Activated CD8-positive, alpha-beta T cell treated with anti-CD3 and anti-CD28 coated beads, Interleukin-2, amount 10 ng/mL, durations not matched to agents 7 days and 5 days (primary cell): ENCODE results near the gene NUMA1. TPM values are rescaled to one million over a fixed set of nuclear protein-coding genes. Genes with fewer than 3 reads are reported as not detected.

Experiments
- ATAC-seq: fragments of 150-1000 bp; cut with Tn5 transposase; one replicate; pipeline ENCODE4 v1.10.0; 2021; ENCODE audit warnings: moderate library complexity
- CTCF ChIA-PET: fragments of 350-600 bp; sonication (Branson Sonifier 250); formaldehyde crosslinking; loops from one replicate; lab custom pipeline; 2021; ENCODE audit warnings: antibody characterized with exemption; lab: Charles Lee
- POLR2A ChIA-PET: fragments of 350-600 bp; sonication (Branson Sonifier 250); formaldehyde crosslinking; loops from one replicate; lab custom pipeline; 2021; ENCODE audit warnings: antibody characterized with exemption; lab: Charles Lee
- DNase-seq: peaks from one replicate; pipeline ENCODE4 v3.0.0-alpha.2; 2020
- H3K27ac Mint-ChIP-seq: one replicate; pipeline ENCODE4 v1.8.0; 2021; ENCODE audit warnings: mild to moderate bottlenecking, mixed read lengths
- H3K27me3 Mint-ChIP-seq: one replicate; pipeline ENCODE4 v1.8.0; 2021; ENCODE audit warnings: low read depth, mixed read lengths
- H3K36me3 Mint-ChIP-seq: one replicate; pipeline ENCODE4 v1.8.0; 2021; ENCODE audit warnings: low read depth, mixed read lengths
- H3K4me1 Mint-ChIP-seq: one replicate; pipeline ENCODE4 v1.8.0; 2021; ENCODE audit warnings: low read depth, mixed read lengths
- H3K4me3 Mint-ChIP-seq: one replicate; pipeline ENCODE4 v1.8.0; 2021; ENCODE audit warnings: mild to moderate bottlenecking, mixed read lengths
- H3K9me3 Mint-ChIP-seq: one replicate; pipeline ENCODE4 v1.8.0; 2022; ENCODE audit warnings: mixed read lengths; ENCODE audit not compliant: insufficient read depth
- total RNA-seq, 2 experiments: library from RNA; stranded (reverse); gene quantifications; one replicate each; pipeline ENCODE4 v1.2.3, GENCODE V29; 2021

Gene NUMA1, protein sequence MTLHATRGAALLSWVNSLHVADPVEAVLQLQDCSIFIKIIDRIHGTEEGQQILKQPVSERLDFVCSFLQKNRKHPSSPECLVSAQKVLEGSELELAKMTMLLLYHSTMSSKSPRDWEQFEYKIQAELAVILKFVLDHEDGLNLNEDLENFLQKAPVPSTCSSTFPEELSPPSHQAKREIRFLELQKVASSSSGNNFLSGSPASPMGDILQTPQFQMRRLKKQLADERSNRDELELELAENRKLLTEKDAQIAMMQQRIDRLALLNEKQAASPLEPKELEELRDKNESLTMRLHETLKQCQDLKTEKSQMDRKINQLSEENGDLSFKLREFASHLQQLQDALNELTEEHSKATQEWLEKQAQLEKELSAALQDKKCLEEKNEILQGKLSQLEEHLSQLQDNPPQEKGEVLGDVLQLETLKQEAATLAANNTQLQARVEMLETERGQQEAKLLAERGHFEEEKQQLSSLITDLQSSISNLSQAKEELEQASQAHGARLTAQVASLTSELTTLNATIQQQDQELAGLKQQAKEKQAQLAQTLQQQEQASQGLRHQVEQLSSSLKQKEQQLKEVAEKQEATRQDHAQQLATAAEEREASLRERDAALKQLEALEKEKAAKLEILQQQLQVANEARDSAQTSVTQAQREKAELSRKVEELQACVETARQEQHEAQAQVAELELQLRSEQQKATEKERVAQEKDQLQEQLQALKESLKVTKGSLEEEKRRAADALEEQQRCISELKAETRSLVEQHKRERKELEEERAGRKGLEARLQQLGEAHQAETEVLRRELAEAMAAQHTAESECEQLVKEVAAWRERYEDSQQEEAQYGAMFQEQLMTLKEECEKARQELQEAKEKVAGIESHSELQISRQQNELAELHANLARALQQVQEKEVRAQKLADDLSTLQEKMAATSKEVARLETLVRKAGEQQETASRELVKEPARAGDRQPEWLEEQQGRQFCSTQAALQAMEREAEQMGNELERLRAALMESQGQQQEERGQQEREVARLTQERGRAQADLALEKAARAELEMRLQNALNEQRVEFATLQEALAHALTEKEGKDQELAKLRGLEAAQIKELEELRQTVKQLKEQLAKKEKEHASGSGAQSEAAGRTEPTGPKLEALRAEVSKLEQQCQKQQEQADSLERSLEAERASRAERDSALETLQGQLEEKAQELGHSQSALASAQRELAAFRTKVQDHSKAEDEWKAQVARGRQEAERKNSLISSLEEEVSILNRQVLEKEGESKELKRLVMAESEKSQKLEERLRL (N-terminal part only)
- total RNA-seq, result 100 to 1,000 TPM; 198 to 199 TPM

DNA sequence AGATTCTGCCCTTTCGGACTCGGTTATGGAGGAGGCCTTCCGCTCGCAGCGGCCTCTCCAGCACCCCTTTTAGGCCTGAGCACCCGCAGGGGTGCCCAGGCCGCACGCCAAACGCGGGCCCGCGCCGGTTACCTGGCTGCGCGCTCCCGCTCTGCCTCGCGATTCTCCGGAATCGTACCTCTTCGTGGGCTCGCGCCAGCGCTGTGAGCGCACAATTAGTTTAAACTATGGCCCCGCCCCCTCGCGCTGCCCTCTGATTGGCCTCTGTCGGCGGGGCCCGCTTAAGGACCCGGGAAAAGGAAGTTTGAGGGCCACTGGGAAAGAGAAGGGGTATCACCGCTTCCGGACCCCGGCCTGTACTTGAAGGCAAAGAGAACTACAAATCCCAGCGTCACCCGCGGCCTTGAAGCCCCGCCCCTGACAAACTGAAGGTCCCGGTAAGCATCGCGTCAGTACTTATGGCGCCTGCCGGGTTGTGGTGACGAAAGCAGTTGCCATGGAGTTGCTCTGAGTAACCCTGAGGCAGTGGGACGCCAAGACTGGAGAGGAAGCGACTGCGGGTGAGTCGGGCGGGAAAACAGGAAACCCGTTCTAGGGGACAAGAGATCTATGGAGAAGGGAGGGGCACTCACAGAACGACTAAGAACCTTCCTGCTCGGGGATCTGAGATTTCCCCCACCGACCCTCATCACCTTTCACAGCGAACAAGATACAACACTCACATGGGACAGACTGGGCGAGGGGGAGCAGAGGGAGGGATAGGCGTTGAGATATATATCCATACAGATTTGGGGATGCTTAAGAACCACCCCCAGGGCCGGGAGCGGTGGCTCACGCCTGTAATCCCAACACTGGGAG lies at the start of gene NUMA1, which contains the start of gene LRRC51:
Gene NUMA1, minus strand, starts transcription at position 217 of the 858 bp plus-strand sequence. CDS start 44,599 bp downstream, outside the sequence.
Gene LRRC51, plus strand, starts transcription at position 525 of the 858 bp plus-strand sequence. CDS start 8,234 bp downstream, outside the sequence.
- DNase-seq (peak; percentile 100), ATAC-seq (peak; percentile 96)
- ChIA-PET POLR2A (interaction anchor here (1.0 to 3.2 kb wide), 5 partner anchors 10 to 41 kb away, joined by 3 to 18 read pairs (median 7); no protein-coding TSS in a partner anchor), CTCF (interaction anchor here (1.1 to 2.5 kb wide), 4 partner anchors 10 to 56 kb away, joined by 3 to 30 read pairs (median 14); no protein-coding TSS in a partner anchor)
- Mint-ChIP-seq H3K27me3 (no peaks in the 10 kb centered on the region), H3K27ac (peak within 1 kb of the TSS; percentile 94), H3K4me3 (peak within 1 kb of the TSS; percentile 97), H3K4me1 (peaks cover 46% of the 10 kb centered on the region), H3K36me3 (peaks cover 25% of the 10 kb centered on the region), H3K9me3 (no peaks in the 10 kb centered on the region)

DNA sequence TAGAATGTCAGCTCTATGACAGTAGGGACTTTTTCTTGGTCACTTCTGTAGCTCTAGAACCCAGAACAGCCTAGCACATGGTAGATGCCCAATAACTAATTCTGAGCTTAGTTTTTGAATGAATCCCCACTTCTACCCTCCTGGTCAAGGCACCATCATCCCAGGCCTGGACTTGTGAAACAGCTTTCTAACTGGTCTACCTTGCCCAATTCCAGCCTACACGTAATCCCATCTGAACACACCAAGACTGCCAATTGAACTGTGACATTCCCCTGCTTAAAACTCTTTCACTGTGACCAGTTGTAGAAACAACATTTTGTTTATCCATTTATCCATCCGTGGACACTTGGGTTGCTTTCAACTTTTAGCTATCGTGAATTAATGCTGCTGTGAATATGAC lies 49.0 kb upstream of the NUMA1 start:
- DNase-seq, result no peak
- Mint-ChIP-seq H3K9me3 (peaks cover 8% of the 10 kb centered on the region), H3K4me1 (no peaks in the 10 kb centered on the region), H3K27me3 (peaks cover 22% of the 10 kb centered on the region), H3K36me3 (peaks cover 7% of the 10 kb centered on the region), H3K27ac (no peak overlapping the region), H3K4me3 (no peak overlapping the region)
- ATAC-seq, result no peak
- POLR2A ChIA-PET, result no interaction called here
- CTCF ChIA-PET, result interaction anchor here (2.0 kb wide), 1 partner anchor 15 kb away, joined by 9 read pairs; no protein-coding TSS in a partner anchor

DNA sequence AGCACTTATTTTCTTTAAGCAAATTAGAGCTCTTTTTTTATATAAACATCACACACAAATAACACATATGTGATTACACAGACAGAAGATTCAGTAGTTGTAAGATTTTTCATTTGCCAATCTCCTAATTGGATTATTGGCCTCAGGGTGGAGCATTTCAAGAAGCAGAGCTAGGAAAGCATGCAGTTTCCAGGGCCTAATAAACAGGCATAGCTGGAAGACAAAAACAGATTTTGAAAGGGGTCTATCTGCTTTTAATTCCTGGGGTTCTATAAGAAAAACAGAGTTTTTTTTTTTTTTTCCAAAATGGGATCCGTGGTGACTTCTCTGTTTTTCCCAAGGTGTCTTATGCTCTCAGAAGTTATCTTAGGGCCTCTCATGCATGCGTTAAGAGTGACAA lies 47.6 kb upstream of the NUMA1 start:
- ChIA-PET CTCF (interaction anchor here (1.2 kb wide), 1 partner anchor 16 kb away, joined by 9 read pairs; no protein-coding TSS in a partner anchor), POLR2A (no interaction called here)
- H3K27ac Mint-ChIP-seq, result no peak overlapping the region
- H3K4me3 Mint-ChIP-seq, result no peak overlapping the region
- H3K4me1 Mint-ChIP-seq, result no peaks in the 10 kb centered on the region
- peaks cover 7% of the 10 kb centered on the region for H3K36me3 Mint-ChIP-seq
- H3K27me3 Mint-ChIP-seq, result peaks cover 17% of the 10 kb centered on the region
- H3K9me3 Mint-ChIP-seq, result peaks cover 8% of the 10 kb centered on the region
- DNase-seq (no peak), ATAC-seq (no peak)

DNA sequence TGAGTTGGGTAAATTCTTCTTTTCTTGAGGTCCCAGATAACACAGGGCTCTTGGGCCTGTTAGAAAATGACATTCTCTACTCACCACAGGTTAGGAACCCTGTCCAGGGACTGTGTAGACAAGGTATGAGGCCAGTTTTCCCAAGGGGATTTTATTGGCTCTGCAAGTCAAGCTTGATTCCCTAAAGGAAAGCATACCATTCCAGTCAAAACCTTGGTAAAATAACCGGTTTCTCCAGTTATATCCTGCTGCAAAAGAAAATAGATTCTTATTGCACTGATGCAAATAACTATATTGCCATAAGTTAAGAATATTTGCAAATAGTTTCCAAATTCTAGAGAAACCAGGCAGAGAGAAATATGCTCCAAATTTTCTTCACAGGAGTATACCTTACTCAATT lies 45.6 kb upstream of the NUMA1 start:
- peaks cover 7% of the 10 kb centered on the region for H3K36me3 Mint-ChIP-seq
- CTCF ChIA-PET, result interaction anchor here (1.2 to 3.4 kb wide), 3 partner anchors 16 to 101 kb away, joined by 3 to 22 read pairs (median 7); no protein-coding TSS in a partner anchor
- no peak overlapping the region for H3K27ac Mint-ChIP-seq
- ATAC-seq (no peak), DNase-seq (no peak)
- H3K27me3 Mint-ChIP-seq, result peaks cover 12% of the 10 kb centered on the region
- no peaks in the 10 kb centered on the region for H3K4me1 Mint-ChIP-seq
- peaks cover 8% of the 10 kb centered on the region for H3K9me3 Mint-ChIP-seq
- no peak overlapping the region for H3K4me3 Mint-ChIP-seq
- POLR2A ChIA-PET, result interaction anchor here (2.8 kb wide), 1 partner anchor 13 kb away, joined by 11 read pairs; the partner anchor contains the start of gene ANAPC15

DNA sequence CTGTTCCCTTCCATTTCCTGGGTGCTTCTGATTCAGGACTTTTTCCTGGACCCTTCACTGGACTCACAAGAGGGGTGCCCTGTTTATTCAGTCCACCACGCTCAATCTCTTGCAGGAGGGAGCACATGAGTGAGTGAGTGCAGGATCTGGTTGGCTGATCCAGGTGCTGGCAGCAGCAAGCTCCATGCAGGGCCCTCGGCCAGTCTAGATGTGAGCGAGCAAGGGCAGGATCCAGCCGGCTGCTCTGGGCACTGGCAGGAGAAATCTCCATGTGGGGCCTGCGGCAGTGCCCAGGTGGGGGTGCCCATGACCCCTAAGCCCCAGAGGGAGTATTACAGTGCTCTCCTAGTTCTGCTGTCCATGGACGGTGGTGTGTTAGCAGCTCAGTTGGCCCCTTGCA lies 43.7 kb upstream of the NUMA1 start:
- no peak for DNase-seq
- peaks cover 5% of the 10 kb centered on the region for H3K36me3 Mint-ChIP-seq
- peaks cover 8% of the 10 kb centered on the region for H3K9me3 Mint-ChIP-seq
- no peak overlapping the region for H3K4me3 Mint-ChIP-seq
- H3K27me3 Mint-ChIP-seq, result peaks cover 9% of the 10 kb centered on the region
- ChIA-PET POLR2A (interaction anchor here (2.8 kb wide), 1 partner anchor 11 kb away, joined by 11 read pairs; the partner anchor contains the start of gene ANAPC15), CTCF (interaction anchor here (1.5 to 3.4 kb wide), 2 partner anchors 20 to 33 kb away, joined by 3 to 22 read pairs; no protein-coding TSS in a partner anchor)
- no peak overlapping the region for H3K27ac Mint-ChIP-seq
- ATAC-seq, result no peak
- H3K4me1 Mint-ChIP-seq, result peaks cover 4% of the 10 kb centered on the region

DNA sequence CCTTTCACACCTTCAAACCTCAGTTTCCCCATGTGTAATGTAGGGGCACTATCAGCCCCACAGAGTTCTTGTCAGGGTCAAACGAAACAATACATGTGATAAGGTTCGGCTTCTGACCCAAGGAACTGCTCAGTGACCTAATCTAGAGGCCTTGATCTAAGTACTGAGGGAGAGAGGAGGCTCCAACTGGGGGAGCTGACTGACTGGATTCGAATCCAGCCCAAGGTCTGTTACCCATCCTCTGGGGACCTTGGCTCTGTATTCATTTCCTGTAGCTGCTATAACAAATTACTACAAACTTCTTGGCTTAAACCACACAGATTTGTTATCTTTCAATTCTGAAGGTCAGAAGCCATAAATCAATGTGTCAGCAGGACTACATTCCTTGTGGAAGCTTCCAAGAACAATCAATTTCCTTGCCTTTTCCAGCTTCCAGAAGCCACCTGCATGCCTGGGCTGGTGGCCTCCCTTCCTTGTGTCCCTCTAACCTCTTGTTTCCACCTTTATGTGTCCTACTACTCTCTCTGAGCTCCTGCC lies 42.8 kb upstream of the NUMA1 start:
- Mint-ChIP-seq H3K36me3 (no peaks in the 10 kb centered on the region), H3K4me1 (peaks cover 6% of the 10 kb centered on the region), H3K27me3 (peaks cover 4% of the 10 kb centered on the region), H3K9me3 (peaks cover 6% of the 10 kb centered on the region), H3K27ac (no peak overlapping the region), H3K4me3 (no peak overlapping the region)
- POLR2A ChIA-PET, result interaction anchor here (2.8 kb wide), 1 partner anchor 10 kb away, joined by 11 read pairs; the partner anchor contains the start of gene ANAPC15
- no peak for DNase-seq
- ATAC-seq, result no peak
- CTCF ChIA-PET, result no interaction called here

DNA sequence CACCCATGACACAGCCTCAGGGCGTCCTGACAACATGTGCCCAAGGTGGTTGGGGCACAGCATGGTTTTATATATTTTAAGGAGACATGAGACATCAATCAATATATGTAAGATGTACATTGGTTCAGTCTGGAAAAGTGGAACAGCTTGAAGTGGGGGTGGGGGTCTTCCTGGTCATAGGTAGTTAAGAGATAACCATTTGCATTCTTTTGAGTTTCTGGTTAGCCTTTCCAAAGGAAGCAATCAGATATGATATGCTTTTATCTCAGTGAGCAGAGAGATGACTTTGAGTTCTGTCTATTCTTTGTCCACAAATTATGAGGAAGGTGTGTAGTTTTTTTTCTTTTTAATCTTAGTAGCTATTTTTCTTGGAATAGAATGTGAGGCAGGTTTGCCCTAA lies 42.3 kb upstream of the NUMA1 start:
- DNase-seq, result no peak
- Mint-ChIP-seq H3K27me3 (peaks cover 2% of the 10 kb centered on the region), H3K36me3 (no peaks in the 10 kb centered on the region), H3K9me3 (peaks cover under 1% of the 10 kb centered on the region), H3K4me3 (no peak overlapping the region), H3K4me1 (peaks cover 6% of the 10 kb centered on the region), H3K27ac (no peak overlapping the region)
- POLR2A ChIA-PET, result no interaction called here
- no peak for ATAC-seq
- CTCF ChIA-PET, result no interaction called here

DNA sequence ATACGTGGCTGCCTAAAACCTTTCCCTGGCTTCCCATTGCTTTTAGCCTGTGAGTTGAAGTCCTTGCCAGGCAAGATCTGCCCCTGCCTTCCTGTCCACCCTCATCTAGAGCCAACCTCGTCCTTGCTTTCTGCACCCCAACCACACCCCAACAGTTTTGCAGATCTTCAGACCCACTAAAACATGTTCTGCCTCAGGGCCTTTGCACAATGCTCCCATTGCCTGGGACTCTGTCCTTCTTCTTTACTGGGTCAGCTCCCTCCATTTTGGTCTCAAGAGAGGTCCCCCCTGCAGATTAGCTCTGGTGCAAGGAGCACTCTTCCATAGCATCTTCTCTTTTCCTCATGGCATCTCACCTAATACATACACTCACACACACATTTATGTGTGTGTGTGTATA lies 40.6 kb upstream of the NUMA1 start:
- no peak for ATAC-seq
- POLR2A ChIA-PET, result no interaction called here
- no peaks in the 10 kb centered on the region for H3K9me3 Mint-ChIP-seq
- peaks cover 6% of the 10 kb centered on the region for H3K4me1 Mint-ChIP-seq
- DNase-seq, result no peak
- CTCF ChIA-PET, result interaction anchor here (0.7 kb wide), 1 partner anchor 22 kb away, joined by 3 read pairs; no protein-coding TSS in a partner anchor
- no peak overlapping the region for H3K4me3 Mint-ChIP-seq
- H3K36me3 Mint-ChIP-seq, result no peaks in the 10 kb centered on the region
- H3K27ac Mint-ChIP-seq, result no peak overlapping the region
- H3K27me3 Mint-ChIP-seq, result no peaks in the 10 kb centered on the region

DNA sequence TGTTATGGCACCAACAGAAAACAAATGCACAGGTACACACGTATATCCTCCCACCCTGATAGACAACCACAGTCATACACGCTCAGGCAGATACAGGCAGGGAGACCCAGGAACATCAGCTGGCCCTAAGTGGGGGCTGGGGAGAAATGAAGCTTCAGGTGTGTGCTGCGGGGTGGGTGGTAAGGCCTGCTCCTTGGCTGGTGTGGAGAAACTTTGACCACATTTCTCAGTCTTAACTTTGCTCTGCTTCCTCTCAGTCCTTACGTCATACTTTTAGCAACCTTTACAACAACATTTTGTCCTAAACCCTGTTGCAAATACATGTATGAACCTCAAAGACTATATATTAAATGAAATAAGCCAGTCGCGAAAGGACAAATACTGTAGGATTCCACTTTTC lies 38.9 kb upstream of the NUMA1 start:
- Mint-ChIP-seq H3K27me3 (no peaks in the 10 kb centered on the region), H3K4me1 (peaks cover 6% of the 10 kb centered on the region), H3K4me3 (no peak overlapping the region), H3K9me3 (no peaks in the 10 kb centered on the region), H3K27ac (no peak overlapping the region), H3K36me3 (no peaks in the 10 kb centered on the region)
- DNase-seq, result no peak
- CTCF ChIA-PET, result interaction anchor here (2.2 kb wide), 1 partner anchor 25 kb away, joined by 7 read pairs; no protein-coding TSS in a partner anchor
- no peak for ATAC-seq
- POLR2A ChIA-PET, result interaction anchor here (0.7 kb wide), 1 partner anchor 19 kb away, joined by 4 read pairs; no protein-coding TSS in a partner anchor
